Activated CD4-positive, CD25-positive, alpha-beta regulatory T cell (primary cell): Measurements from ENCODE around the gene PSD4.

Source experiments
- DNase-seq, 4 experiments: peaks; one replicate each; lab custom pipeline; 2025; lab: John Stamatoyannopoulos, UW

PSD4 gene

DNA sequence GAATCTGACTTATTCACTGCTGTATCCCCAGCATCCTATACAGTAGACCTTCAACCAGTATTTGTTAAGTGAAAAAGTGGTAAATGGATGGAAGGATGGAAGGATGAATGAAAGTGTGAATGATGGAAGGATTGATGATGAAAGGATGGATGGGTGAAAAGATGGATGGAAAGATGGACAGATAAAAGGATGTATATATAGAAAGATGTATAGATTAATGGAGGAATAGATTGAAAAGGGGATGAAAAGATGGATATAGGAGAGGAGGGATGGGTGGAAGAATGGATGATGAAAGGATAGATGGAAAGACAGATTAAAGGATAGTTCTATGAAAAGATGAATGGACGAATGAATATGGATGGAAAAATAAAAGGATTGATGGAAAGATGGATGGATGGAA lies 50.0 kb downstream of the PSD4 start:
- DNase-seq: no peak

DNA sequence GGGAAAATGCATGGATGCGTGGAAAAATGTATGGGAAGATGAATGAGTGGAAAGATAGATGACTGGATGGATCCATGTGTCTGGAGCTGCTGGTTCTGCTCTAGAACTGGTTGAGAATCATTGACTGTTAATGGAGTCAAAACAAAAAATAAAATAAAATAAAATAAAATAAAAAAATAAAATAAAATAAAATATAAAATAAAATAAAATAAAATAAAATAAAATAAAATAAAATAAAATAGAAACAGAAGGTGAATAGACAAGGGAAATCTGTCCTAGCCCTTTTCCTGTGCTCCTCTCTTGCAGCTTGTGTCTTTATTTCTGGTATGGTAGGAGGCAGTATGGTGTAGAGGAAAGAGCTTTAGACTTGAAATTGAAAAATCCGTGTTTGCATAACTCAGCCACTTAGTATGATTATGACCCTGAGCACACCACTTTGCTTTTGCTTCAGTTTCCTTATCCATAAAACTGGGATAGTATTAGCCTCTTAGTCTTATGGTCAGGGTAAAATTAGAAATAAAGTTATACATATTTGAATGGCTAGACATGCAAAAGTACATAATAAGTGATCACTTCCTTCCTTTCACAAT lies 51.0 kb downstream of the PSD4 start:
- DNase-seq: no peak

GRCh38 chr2:113225263-113226259 lies 51.8 kb downstream of the PSD4 start:
- DNase-seq: no peak

DNA sequence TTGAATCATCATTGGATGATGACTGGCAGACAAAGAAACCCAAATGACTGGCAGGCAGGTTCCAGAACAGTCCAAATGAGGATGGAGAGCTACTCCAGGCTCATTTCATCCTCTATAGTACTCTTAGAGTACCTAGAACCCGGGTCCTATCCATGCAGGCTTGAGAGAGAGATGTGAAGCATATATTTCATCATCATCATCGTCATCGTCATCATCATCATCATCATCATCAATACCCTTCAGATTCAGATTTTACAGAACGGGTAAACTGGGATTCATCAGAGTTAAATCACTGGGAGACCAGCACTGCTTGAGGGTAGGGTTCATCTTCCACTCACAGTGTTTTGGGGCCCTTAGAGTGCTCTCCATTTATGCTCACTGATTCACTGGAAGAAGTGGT lies 52.7 kb downstream of the PSD4 start:
- no peak for DNase-seq

GRCh38 chr2:113227290-113227689 lies 53.5 kb downstream of the PSD4 start:
- no peak for DNase-seq

DNA sequence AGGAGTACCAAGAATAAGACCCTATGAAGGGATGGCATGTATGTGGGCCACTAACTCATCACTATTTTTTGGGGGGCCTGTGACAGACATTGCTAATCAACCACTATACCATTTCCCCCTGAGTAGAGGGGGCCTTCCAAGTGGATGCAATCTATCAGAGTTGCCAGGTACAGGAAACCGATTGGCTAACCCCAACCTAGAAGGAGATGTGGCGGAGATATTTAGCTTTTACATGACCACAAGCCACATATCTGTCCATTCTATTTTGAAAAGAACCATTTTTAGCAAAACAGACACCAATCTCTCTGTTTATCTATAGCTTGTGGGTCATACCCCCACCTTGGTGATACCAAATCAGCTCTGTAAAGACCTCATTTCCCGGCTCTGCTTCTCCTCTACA lies 53.9 kb downstream of the PSD4 start:
- no peak for DNase-seq

DNA sequence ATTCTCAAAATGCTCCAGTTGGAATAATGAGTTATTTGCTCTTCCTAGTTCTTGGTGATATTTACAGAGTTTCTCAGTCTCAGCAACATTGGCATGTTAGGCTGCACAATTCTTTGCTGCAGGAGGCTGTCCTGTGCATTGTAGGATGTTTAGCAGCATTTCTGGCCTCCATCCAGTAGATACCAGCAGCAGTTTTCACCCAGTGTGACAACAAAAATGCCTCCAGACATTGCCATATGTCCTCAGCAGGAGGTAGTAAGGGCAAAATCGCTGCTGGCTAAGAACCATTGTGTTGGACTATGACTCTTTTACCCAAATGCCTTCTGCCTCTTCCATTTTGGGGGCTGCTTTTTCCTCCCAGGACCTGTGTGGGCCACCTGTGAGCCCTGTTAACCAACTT lies 54.6 kb downstream of the PSD4 start:
- no peak for DNase-seq

DNA sequence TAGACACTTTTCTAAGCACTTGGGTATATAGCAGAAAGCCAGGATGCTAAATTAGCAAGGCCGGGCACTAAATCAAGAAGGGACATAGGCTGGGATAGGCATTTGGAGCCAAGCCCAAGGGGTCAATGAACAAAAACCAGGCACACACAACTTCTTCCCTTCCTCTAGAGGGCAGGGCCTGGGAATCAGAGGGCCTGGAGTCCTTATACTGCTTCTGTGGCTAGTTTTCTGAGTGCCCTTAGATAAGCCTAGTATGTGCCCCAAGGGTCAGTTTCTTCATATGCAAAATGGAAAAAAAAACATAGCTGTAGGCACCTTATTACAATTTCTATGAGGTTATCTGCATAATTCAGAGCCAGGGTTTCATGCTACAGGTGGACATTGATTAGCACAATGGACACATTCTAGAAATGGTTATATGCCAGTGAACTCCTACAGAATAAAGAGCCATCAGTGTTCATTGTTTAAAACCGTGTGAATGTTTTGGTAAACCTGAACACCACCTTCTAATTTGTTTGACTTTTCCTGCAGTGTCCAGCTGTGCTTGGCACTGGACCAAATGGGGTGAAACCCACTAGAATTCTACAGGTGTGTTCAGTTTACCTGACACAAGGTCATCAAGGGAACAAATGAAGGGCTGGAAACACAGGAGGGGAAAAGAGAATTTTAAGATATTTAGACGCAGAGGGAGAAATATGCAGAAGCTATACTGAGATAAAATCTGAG lies 55.4 kb downstream of the PSD4 start:
- no peak for DNase-seq

DNA sequence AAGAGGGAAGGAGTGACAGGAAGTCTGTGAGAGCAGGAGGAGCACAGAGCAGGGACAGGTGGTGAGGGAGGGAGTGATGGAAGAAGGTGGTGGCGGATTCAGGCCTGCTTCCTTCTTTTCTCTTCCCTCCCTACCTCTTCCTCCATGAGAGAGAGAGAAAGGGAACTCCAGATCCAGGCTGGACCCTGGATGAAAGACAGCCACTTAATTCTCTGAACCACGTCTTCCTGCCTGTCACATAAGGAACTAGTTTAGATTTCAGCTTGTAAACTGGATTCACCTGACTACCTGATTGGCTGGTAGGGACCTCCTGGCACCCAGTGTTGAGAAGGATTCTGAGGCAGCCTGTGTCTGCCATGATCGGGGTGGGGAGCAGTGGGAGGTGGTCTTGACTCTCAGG lies 56.0 kb downstream of the PSD4 start:
- DNase-seq: no peak

GRCh38 chr2:113230531-113230930 lies 56.8 kb downstream of the PSD4 start:
- no peak for DNase-seq

DNA sequence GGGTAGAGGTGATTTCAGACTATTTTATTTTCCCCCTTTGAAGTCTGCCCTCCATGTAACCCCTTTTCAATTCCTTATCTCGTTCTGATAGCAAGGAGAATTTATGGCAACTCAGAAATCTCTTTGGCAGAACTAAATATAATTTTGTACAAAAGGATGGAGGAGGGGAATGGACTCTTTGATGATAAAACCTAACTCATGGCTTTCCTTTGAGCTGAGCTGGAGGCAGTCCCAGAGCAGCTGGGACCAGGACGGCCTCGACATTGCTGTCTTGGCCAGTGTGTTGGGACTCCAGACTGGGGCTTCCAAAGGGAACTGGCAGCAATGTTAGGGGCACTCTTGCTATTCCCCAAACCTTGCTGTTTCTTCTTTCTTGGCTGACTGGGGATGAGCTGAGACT lies 57.3 kb downstream of the PSD4 start:
- DNase-seq: no peak

GRCh38 chr2:113232123-113232522 lies 58.4 kb downstream of the PSD4 start:
- no peak for DNase-seq

GRCh38 chr2:113232740-113233139 lies 59.0 kb downstream of the PSD4 start:
- no peak for DNase-seq

GRCh38 chr2:113233593-113234550 lies 60.1 kb downstream of the PSD4 start:
- DNase-seq: no peak

DNA sequence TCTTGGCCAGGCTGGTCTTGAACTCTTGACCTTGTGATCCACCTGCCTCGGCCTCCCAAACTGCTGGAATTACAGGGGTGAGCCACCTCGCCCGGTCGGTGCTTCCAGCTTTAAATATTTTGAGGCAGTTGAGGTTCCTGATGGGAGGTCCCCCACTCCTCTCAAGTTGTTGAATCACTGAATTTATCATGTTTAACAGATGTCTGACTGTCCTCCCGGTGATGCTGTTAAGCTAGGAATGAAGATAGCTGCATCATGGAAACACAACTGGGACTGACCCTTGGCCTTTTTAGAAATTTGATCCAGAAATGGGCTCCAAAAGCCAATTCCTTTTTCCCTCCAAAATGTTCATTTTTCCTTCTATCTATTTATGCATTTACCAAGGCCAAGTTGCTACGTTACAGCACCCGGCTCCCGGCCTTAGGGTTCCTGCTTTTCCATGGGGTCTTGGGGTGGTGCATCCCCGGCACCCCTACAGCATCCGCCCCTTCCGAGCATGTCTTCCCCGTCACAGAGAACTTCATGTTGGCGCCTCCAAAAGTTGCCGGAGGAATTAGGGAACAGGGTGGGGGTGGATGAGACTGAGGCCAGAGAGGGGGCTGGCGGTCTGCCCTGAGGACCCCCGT lies 61.1 kb downstream of the PSD4 start:
- DNase-seq: no peak

- DNase-seq: peak in 3 of 4 experiments; percentile 12 to 38 (median 37)
Observed at GRCh38 chr2:113235347-113236226, 61.8 kb downstream of the PSD4 start.

- DNase-seq: no peak
Observed at GRCh38 chr2:113236367-113237159, 62.8 kb downstream of the PSD4 start.

DNA sequence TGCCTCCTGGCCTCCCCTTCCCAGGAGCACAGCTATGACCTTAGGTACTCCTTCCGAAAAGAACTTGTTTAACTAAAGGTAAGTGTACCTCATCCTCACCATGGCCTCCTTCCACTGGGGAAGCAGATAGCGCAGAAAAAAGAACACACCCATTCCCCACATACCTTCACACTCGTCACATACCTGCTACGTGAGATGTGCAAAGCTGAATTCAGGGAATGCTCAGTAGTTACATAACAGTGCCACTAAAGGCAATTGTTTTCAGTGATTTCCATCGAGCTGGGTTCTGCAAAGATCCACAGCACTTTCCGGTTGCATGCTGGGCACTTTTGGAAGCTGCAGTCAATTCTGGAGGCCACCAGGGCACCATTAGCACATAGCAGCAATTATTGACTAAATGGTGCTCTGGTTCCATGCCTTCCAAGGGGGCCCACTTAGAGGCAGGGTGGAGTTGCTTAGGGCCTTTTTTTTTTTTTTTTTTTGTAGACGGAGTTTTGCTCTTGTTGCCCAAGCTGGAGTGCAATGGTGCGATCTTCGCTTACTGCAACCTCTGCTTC lies 63.9 kb downstream of the PSD4 start:
- DNase-seq: no peak
